DOHH2 (cell line): Measurements from ENCODE around the gene LRIF1.

ENCODE experiments used
- H3F3A ChIP-seq: fragments of 200-600 bp; sonication (generic), shearing (Covaris generic); 2 replicates; pipeline ENCODE4 v1.6.0; 2016; ENCODE audit warnings: antibody characterized with exemption, mild to moderate bottlenecking; ENCODE audit not compliant: control insufficient read depth, insufficient read depth
- H3K27ac ChIP-seq: fragments of 200-600 bp; sonication (generic); 2 replicates; pipeline ENCODE4 v1.5.1; 2014; ENCODE audit warnings: low read depth, mild to moderate bottlenecking, low read length, moderate library complexity
- H3K27me3 ChIP-seq: fragments of 200-600 bp; sonication (generic); 2 replicates; pipeline ENCODE4 v1.6.1; 2014; ENCODE audit warnings: mild to moderate bottlenecking, low read length, mixed read lengths; ENCODE audit not compliant: control insufficient read depth
- H3K36me3 ChIP-seq: fragments of 200-600 bp; sonication (generic); 2 replicates; pipeline ENCODE4 v1.6.1; 2014; ENCODE audit warnings: mild to moderate bottlenecking, low read length, moderate library complexity, mixed read lengths; ENCODE audit not compliant: control insufficient read depth
- H3K4me1 ChIP-seq: fragments of 200-600 bp; sonication (generic); 2 replicates; pipeline ENCODE4 v1.6.1; 2014; ENCODE audit warnings: mild to moderate bottlenecking, low read length, mixed read lengths; ENCODE audit not compliant: control insufficient read depth
- H3K4me2 ChIP-seq: fragments of 200-600 bp; sonication (generic); 2 replicates; pipeline ENCODE4 v1.6.0; 2014; ENCODE audit warnings: mild to moderate bottlenecking, low read length, moderate library complexity
- H3K4me3 ChIP-seq: fragments of 200-600 bp; sonication (generic); 2 replicates; pipeline ENCODE4 v1.5.1; 2014; ENCODE audit warnings: mild to moderate bottlenecking, low read length, mixed read lengths
- H3K79me2 ChIP-seq: fragments of 200-600 bp; sonication (generic); 2 replicates; pipeline ENCODE4 v1.6.1; 2014; ENCODE audit warnings: mild to moderate bottlenecking, low read length, mixed read lengths; ENCODE audit not compliant: control insufficient read depth
- H3K9me2 ChIP-seq: fragments of 200-600 bp; sonication (generic); replicated peaks from 2 replicates; pipeline ENCODE4 v1.6.1; 2014; ENCODE audit warnings: mild to moderate bottlenecking, low read length, mixed read lengths; ENCODE audit not compliant: control insufficient read depth
- H3K9me3 ChIP-seq: fragments of 200-600 bp; sonication (generic); 2 replicates; pipeline ENCODE4 v1.6.1; 2014; ENCODE audit warnings: antibody characterized with exemption, low read length, mixed read lengths; ENCODE audit not compliant: control insufficient read depth, insufficient read depth
- H4K20me1 ChIP-seq: fragments of 200-600 bp; sonication (generic); 2 replicates; pipeline ENCODE4 v1.6.0; 2014; ENCODE audit warnings: low read depth, mild to moderate bottlenecking, antibody characterized with exemption, low read length, moderate library complexity; ENCODE audit not compliant: control insufficient read depth, insufficient read depth
- EZH2phosphoT487 ChIP-seq: fragments of 200-600 bp; sonication (generic); IDR thresholded peaks from 2 replicates; pipeline ENCODE4 v1.6.1; 2017; ENCODE audit warnings: borderline replicate concordance, mild to moderate bottlenecking, antibody characterized with exemption, low read length, moderate library complexity, mixed read lengths
- TF ChIP-seq, protein P1 (sequence below): fragments of 200-600 bp; sonication (generic); IDR thresholded peaks from one replicate; pipeline ENCODE4 v1.5.1; 2014; ENCODE audit warnings: antibody characterized with exemption, mild to moderate bottlenecking, low read depth, low read length; ENCODE audit not compliant: poor library complexity, severe bottlenecking

LRIF1 gene

GRCh38 chr1:110921953-110922352 is 41.8 kb downstream of the LRIF1 start:
- peaks cover 2% of the 10 kb centered on the region; the same call in 1 of the 2 replicates for H3K4me1 ChIP-seq
- TF ChIP-seq, protein P1, sequence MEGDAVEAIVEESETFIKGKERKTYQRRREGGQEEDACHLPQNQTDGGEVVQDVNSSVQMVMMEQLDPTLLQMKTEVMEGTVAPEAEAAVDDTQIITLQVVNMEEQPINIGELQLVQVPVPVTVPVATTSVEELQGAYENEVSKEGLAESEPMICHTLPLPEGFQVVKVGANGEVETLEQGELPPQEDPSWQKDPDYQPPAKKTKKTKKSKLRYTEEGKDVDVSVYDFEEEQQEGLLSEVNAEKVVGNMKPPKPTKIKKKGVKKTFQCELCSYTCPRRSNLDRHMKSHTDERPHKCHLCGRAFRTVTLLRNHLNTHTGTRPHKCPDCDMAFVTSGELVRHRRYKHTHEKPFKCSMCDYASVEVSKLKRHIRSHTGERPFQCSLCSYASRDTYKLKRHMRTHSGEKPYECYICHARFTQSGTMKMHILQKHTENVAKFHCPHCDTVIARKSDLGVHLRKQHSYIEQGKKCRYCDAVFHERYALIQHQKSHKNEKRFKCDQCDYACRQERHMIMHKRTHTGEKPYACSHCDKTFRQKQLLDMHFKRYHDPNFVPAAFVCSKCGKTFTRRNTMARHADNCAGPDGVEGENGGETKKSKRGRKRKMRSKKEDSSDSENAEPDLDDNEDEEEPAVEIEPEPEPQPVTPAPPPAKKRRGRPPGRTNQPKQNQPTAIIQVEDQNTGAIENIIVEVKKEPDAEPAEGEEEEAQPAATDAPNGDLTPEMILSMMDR = no peak
- TF ChIP-seq EZH2phosphoT487 = no peak
- no peak overlapping the region for H3K4me2 ChIP-seq
- H3K36me3 ChIP-seq = no peaks in the 10 kb centered on the region
- H3K27ac ChIP-seq = no peak overlapping the region
- no peaks in the 10 kb centered on the region for H3F3A ChIP-seq
- no peaks in the 10 kb centered on the region; the same call in 1 of the 2 replicates for H3K9me2 ChIP-seq
- no peaks in the 10 kb centered on the region for H3K79me2 ChIP-seq
- no peak overlapping the region for H3K4me3 ChIP-seq
- H3K27me3 ChIP-seq = no peaks in the 10 kb centered on the region
- no peaks in the 10 kb centered on the region for H4K20me1 ChIP-seq
- no peaks in the 10 kb centered on the region for H3K9me3 ChIP-seq

DNA sequence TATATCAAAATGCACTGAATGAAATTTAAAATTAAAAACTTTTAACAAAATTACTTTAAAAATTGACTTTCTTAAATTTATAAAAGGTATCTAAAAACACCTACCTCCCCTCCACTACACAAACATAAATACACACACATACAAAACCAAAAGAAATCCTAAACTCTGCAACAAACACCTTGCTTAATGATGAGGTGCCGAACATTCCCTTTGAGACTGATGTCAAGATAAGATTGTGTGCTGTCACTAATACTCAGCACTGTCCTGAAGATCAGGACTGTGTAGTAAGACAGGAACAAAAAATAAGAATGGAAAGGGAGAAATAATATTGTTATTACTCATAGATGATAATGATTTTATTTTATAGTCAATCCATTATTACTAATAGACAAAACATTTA is 45.7 kb downstream of the LRIF1 start:
- Histone ChIP-seq H3K9me3 (peaks cover under 1% of the 10 kb centered on the region; the same call in 1 of the 2 replicates), H3K4me3 (no peak overlapping the region), H3K36me3 (no peaks in the 10 kb centered on the region), H3K27ac (no peak overlapping the region), H3K4me1 (peaks cover 4% of the 10 kb centered on the region; the same call in 1 of the 2 replicates), H3K4me2 (no peak overlapping the region), H3K9me2 (no peaks in the 10 kb centered on the region; the same call in 1 of the 2 replicates), H4K20me1 (no peaks in the 10 kb centered on the region), H3F3A (no peaks in the 10 kb centered on the region), H3K79me2 (no peaks in the 10 kb centered on the region), H3K27me3 (no peaks in the 10 kb centered on the region)
- TF ChIP-seq, protein P1 = no peak
- no peak for TF ChIP-seq EZH2phosphoT487

DNA sequence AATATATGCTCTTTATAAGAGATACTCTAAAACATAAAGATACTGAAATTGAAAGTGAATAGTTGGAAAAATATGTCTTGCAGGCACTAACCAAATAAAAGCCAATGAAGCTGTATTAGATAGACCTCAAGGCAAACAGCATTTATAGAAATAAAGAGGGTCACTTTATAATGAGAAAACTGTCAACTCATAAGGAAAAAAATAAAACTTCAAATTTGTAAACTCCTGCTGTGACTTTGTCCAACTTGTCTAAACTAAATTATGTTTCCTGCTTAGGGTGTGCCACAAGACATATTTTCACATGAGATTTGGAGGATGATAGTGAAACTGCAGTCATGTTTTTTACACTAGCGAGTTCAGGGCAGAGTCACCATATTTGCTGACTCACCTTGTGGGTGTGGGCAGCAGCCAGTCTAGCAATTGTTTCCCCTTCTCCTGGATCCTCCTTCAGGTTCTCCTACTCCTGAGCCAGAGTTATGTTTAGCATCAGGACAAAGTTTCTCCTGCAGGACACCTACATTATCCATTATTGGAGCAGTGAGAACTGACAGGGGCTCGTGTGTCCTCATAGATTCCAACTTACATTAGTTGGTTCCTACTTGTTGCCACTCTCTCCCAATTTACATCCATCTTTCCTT is 46.9 kb downstream of the LRIF1 start:
- H3K79me2 ChIP-seq = no peaks in the 10 kb centered on the region
- TF ChIP-seq, protein P1 = no peak
- no peak for TF ChIP-seq EZH2phosphoT487
- no peak overlapping the region for H3K27ac ChIP-seq
- no peaks in the 10 kb centered on the region for H4K20me1 ChIP-seq
- no peak overlapping the region for H3K4me3 ChIP-seq
- H3K36me3 ChIP-seq = no peaks in the 10 kb centered on the region
- H3K4me2 ChIP-seq = no peak overlapping the region
- H3K27me3 ChIP-seq = no peaks in the 10 kb centered on the region
- no peaks in the 10 kb centered on the region; the same call in 1 of the 2 replicates for H3K9me2 ChIP-seq
- no peaks in the 10 kb centered on the region for H3F3A ChIP-seq
- peaks cover 6% of the 10 kb centered on the region; the same call in 1 of the 2 replicates for H3K9me3 ChIP-seq
- peaks cover 4% of the 10 kb centered on the region; the same call in 1 of the 2 replicates for H3K4me1 ChIP-seq
